Measurements from ENCODE around the gene COPS3. TPM values are rescaled to one million over a fixed set of nuclear protein-coding genes. Genes with fewer than 3 reads are reported as not detected.

The COPS3 gene
- total and polyA plus RNA-seq, 4 donors, result 24.6 to 77.3 (median 30.2) TPM

GRCh38 chr17:17196776-17197175, 84.3 kb downstream of the COPS3 start:
- no peaks in the 10 kb centered on the region for H3K27me3 ChIP-seq (ENCODE audit: control insufficient read depth in 4 of 4, insufficient read depth in 4 of 4, low read length in 3 of 4)
- TF ChIP-seq RAD21 (IDR thresholded peaks at IDR 0.05) (no peak), RXRA (IDR thresholded peaks at IDR 0.05) (no peak), GABPA (IDR thresholded peaks at IDR 0.05 in 1 of 2, conservative IDR thresholded peaks at IDR 0.05 in 1 of 2) (no peak), JUND (IDR thresholded peaks at IDR 0.05) (no peak), ATF3 (IDR thresholded peaks at IDR 0.05) (no peak), FOXA2 (IDR thresholded peaks at IDR 0.05) (no peak)
- no peak overlapping the region for H3K27ac ChIP-seq (ENCODE audit: low read depth in 1 of 2, low read length in 2 of 2)
- no peaks in the 10 kb centered on the region for H3K9me3 ChIP-seq (ENCODE audit: control insufficient read depth in 4 of 4, low read length in 3 of 4)
- DNase-seq (ENCODE audit: low spot score), result no peak
- H3K9ac ChIP-seq (ENCODE audit: low read depth in 1 of 2, low read length in 2 of 2), result no peak overlapping the region
- H3K4me3 ChIP-seq (ENCODE audit: low read depth in 1 of 3, low read length in 3 of 3), result no peak overlapping the region
- peaks cover 0 to 1% (median 0%) of the 10 kb centered on the region in 4 donors for H3K36me3 ChIP-seq (ENCODE audit: control insufficient read depth in 4 of 4, insufficient read depth in 3 of 4, low read depth in 1 of 4, low read length in 3 of 4)
- peaks cover 0 to 3% (median 1%) of the 10 kb centered on the region in 4 donors for H3K4me1 ChIP-seq (ENCODE audit: control insufficient read depth in 4 of 4, insufficient read depth in 4 of 4, low read length in 3 of 4)

Other genes with a start within 250 kb of the COPS3 start
- gene MPRIP, start 238.8 kb downstream of the COPS3 start, total RNA-seq, result 10 to 100 TPM; 31.5 to 61.9 TPM
- gene MPRIP, start 238.8 kb downstream of the COPS3 start, polyA plus RNA-seq, result 10 to 100 TPM; 21.2 to 37.9 TPM
- 1 to 10 TPM; 1.7 to 2.3 TPM for gene PLD6, start 74.9 kb downstream of the COPS3 start, total RNA-seq
- gene PLD6, start 74.9 kb downstream of the COPS3 start, polyA plus RNA-seq, result 1 to 10 TPM; 1.2 to 1.3 TPM
- gene FLCN, start 44.1 kb downstream of the COPS3 start, total RNA-seq, result 10 to 100 TPM; 43.6 to 46.7 TPM
- gene FLCN, start 44.1 kb downstream of the COPS3 start, polyA plus RNA-seq, result 10 to 100 TPM in 1 of 2 donors, 1 to 10 TPM in 1; 8.5 to 13.3 TPM
- 1 to 10 TPM in 1 of 2 donors, under 1 TPM in 1; 0.42 to 7.9 TPM for gene NT5M, start 22.1 kb upstream of the COPS3 start, total RNA-seq
- gene NT5M, start 22.1 kb upstream of the COPS3 start, polyA plus RNA-seq, result under 1 TPM; 0.51 to 0.80 TPM
- 1 to 10 TPM; 8.4 to 9.2 TPM for gene MED9, start 195.8 kb upstream of the COPS3 start, total RNA-seq
- 10 to 100 TPM in 1 of 2 donors, 1 to 10 TPM in 1; 6.4 to 12.5 TPM for gene MED9, start 195.8 kb upstream of the COPS3 start, polyA plus RNA-seq
- 1 to 10 TPM in 1 of 2 donors, under 1 TPM in 1; 0.89 to 5.5 TPM for gene RASD1, start 215.1 kb upstream of the COPS3 start, total RNA-seq
- 10 to 100 TPM; 23.8 to 46.7 TPM for gene RASD1, start 215.1 kb upstream of the COPS3 start, polyA plus RNA-seq

All from liver (tissue), 9 donors.